Activated CD4-positive, alpha-beta T cell treated with anti-CD3 and anti-CD28 coated beads, Interleukin-2, amount 50 U/mL, for 24 hours (primary cell): ENCODE data around the gene CCDC88A.
"Not testable (repeated sequence)": the region's sequence is repeated elsewhere in the genome, so short reads cannot be mapped to it uniquely, and the experiment has no call there.

Source experiments
- DNase-seq, 2 donors: peaks; one replicate each; pipeline ENCODE4 v3.0.0-alpha.2; 2020; ENCODE audit warnings: low read depth in 1 of 2, low spot score in 1 of 2

CCDC88A gene

GRCh38 chr2:55391615-55392242 is 27.9 kb downstream of the CCDC88A start:
- DNase-seq, result no peak

GRCh38 chr2:55391155-55391554 is 28.5 kb downstream of the CCDC88A start:
- no peak for DNase-seq

DNA sequence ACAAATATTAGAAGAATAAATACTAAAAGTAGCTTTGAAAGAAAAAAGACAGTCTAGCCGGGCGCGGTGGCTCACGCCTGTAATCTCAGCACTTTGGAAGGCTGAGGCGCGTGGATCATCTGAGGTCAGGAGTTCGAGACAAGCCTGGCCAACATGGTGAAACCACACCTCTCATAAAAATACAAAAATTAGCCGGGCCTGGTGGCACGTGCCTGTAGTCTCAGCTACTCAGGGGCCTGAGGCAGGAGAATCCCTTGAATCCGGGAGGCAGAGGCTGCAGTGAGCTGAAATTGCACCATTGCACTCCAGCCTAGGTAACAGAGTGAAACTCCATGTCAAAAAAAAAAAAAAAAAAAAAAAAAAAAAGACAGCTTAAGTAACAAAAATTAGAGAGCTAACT is 34.1 kb downstream of the CCDC88A start:
- not testable (repeated sequence) for DNase-seq

- DNase-seq, result no peak
Observed at GRCh38 chr2:55384786-55385185, 34.9 kb downstream of the CCDC88A start.

- no peak for DNase-seq
Observed at GRCh38 chr2:55371376-55371775, 48.3 kb downstream of the CCDC88A start.

- no peak for DNase-seq
Observed at GRCh38 chr2:55370208-55370607, 49.4 kb downstream of the CCDC88A start.

GRCh38 chr2:55365303-55365702 is 54.4 kb downstream of the CCDC88A start:
- DNase-seq, result no peak

- DNase-seq, result no peak
Observed at GRCh38 chr2:55364189-55365055, 55.2 kb downstream of the CCDC88A start.

DNA sequence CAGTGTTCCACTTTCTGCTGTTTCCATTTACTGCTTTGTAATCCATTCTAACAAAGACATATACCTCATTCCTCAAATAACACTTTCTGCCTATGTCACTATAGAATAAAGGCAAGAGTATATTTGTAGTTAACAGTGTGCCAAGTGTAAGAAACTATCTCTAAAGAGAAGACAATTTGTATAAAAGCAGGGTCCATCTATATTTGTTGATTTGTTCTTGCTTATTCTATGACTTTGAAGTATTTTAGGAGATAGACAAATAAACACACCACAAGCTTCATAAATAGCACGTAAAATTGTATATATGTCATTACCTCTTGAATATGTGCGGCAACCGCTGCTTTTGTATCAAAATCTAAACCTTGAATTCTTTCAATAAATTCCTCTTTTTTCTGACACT is 56.0 kb downstream of the CCDC88A start:
- no peak for DNase-seq

DNA sequence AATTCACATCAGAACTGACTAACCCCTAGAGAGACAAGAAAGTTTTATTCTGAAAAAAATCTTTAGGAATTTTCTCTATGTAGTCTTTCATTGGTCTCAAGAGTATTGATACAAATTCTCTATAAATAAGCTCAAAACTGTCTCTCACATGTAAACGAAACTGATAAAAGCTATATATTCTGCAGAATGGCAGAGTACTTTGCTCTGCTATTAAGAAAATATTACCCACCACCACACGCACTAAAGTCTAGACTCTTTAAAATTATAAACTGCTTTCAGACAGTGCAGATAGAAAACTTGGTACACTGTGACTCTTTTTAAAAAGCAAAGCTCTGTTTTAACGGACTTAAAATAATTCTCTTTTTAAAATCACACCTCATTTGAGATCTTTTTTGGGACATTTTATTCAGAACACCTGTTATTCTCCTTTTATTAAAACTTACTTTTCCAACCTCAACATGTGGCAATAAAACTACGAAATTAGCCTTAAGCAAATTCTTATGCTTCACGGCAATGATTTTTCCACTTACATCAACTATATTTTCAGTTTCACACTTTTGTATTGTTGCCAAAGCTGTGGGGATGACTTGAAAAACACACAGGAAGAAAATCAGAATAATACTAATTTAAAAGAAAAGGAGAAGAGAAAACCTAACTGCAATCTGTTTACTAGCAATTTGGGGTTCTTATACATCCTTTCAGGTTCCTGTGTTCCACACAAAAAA is 58.0 kb downstream of the CCDC88A start:
- DNase-seq, result no peak

DNA sequence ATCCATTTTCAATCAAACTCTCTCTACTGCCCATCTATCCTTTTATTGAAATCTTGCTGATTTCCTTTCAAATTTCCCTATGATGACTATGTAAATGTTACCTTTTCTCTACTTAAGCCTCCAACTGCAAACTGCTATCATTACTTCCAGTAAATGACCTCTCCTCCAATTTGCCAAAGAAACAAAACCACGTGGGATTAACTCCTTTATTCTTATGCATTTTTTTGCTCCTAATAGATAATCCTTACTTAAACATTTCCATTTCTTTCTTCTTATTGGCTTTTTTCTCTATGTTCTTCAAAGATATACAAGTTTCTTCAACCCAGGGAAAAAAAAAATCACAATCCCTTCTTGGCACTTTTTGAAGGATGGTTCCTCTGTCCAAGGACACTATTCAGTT is 61.2 kb downstream of the CCDC88A start:
- DNase-seq, result no peak

DNA sequence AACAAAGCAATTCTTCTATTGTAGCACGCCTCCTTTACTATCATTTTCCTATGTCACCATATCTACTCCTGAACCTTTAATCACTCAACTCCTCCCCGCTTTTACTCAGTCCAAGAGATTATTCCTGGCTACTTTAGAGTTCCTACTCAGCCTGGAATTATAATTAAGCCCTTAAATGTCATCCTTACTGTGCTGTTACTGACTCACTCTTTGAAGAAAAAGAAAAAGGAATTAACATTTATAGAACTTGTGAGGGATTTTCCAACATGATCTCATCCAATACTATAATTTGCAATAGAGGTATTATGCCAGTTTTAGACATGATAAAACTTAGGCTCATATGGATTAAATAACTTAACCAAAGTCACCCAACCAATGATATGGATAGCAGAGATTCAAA is 61.7 kb downstream of the CCDC88A start:
- DNase-seq, result no peak

DNA sequence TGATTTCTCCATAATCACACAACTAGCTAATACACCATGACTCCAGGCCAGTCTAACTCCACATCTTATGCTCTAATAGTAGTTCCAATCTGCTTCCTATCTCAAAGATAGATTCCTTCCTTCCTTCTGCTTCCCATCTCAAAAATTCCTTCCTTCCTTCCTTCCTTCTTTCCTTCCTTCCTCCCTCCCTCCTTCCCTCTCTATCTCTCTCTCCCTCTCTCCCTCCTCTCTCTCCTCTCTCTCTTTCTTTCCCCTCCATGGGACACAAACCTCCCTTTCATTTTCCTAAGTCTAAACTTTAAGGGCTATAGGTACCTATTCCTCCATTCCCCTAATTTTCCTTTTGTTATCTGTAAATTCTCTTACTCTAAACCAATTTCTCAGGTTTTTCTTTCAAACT is 62.5 kb downstream of the CCDC88A start:
- DNase-seq, result no peak

GRCh38 chr2:55356136-55356535 is 63.5 kb downstream of the CCDC88A start:
- DNase-seq, result not testable (repeated sequence)

GRCh38 chr2:55355451-55355850 is 64.2 kb downstream of the CCDC88A start:
- DNase-seq, result no peak

GRCh38 chr2:55351672-55352071 is 68.0 kb downstream of the CCDC88A start:
- no peak for DNase-seq

DNA sequence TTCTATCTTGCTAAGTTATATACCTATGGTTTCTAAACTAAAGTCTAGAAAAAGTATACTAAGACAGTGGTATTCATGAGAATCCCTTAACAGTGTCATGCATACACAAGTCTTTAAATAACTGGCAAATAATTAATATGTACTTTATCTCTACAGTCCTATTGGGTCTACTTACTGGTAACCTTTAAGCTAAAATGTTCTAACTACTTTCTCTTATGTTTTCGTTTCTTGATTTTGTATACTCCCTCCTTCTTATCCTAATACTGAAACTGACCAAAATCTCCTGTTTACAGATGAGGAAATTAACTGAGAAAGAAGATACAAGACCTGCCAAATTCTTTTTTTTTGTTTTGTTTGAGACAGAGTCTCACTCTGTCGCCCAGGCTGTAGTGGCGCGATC is 74.6 kb downstream of the CCDC88A start:
- DNase-seq, result no peak

- DNase-seq, result no peak
Observed at GRCh38 chr2:55338268-55338667, 81.4 kb downstream of the CCDC88A start.

DNA sequence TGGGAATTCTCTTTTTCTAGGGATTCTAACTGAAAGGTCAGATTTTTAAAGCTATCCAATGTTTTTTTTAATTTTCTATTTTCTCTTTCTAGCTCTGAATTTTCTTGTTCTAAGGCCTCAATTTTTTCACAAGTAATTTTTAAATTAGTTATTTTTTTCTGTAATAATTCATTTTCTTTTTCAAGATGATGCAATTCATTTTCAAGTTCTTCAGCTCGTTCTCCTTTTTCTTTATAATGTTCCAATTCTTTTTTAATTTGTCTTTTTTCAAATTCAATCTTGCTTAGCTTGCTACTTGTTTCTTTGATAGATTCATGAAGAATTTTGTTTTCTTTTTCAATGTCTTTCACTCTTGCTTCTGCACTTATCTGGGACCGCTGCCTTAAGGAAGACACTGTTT is 84.9 kb downstream of the CCDC88A start:
- DNase-seq, result no peak

DNA sequence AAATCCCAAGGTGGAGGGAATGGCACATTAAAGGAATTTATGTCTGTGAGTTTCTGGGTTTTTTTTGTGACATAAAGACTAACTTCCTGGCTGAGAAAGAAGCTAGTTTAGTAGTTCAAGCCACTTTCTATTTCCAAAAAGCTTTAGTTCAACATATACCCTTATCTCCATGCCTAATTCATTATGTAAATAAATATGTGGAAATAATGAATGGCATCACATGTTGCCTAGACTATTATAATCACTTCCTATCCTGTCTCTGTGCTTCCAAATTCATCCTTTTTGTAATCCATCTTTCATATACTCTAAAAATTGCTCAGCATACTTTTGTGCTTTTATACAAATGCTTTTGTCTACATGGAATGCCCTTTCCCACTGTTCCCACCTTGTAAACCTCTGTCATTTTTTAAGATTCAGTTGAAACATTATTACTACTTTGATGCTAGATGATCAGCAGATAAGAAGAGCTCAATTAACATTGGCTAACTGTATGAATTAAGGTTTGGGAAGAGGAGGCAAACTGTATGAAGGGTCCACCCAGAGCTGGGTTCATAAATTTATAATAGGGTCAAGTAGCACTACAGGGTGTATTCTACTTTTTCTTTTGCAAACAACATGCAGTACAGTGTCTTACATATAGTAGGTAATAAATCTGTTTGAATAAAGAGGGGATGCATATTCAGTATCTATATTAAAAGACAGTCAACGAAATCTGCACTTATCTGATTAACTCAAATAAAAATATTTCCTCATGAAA is 88.9 kb downstream of the CCDC88A start:
- no peak for DNase-seq

DNA sequence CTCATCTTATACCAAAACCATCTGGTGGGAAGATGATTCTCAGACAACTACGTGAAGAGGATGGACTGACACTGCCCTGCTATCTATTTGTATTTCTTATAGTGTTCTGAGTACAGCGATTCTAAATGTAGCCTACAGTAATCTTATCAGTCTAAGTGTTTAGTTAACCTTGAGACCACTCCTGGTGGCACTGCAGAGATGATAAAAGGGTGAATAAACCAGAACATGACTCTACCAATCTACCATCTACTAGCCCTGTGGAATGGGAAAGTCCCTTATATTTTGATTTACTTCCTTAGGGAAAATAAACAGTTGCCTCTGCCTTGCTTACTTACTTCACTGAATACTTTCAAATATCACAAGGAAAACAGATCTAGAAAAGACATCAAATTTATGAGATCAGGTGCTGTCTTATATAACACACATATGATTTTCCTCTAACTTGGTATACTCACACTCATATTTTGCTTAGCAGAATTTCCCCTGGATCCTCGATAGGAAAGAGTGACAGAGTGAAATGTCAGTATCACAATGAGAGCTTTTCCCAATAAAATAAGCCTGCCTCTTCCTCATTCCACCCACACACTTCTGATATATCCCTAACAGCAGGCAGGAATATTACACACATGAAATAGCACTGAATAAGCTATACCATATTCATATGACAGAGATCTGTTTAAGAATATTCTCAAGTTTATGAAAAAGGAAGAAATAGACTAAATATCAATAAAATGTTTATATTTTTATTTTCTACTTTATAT is 92.0 kb downstream of the CCDC88A start:
- DNase-seq, result no peak
